Duodenal mucosa (tissue), 2 donors: ENCODE measurements around the gene PPIL6.

Source experiments
- H3K27ac ChIP-seq: one replicate; pipeline ENCODE4 v1.7.0; 2013; ENCODE audit warnings: low read depth, low read length
- H3K27me3 ChIP-seq, 2 donors: one replicate each; pipeline ENCODE4 v1.7.0; 2013; ENCODE audit warnings: low read length in 2 of 2, control low read depth in 1 of 2; ENCODE audit not compliant: insufficient read depth in 2 of 2, control insufficient read depth in 1 of 2
- H3K36me3 ChIP-seq, 2 donors: one replicate each; pipeline ENCODE4 v1.7.0; 2013; ENCODE audit warnings: low read length in 2 of 2, control low read depth in 1 of 2; ENCODE audit not compliant: insufficient read depth in 2 of 2, control insufficient read depth in 1 of 2
- H3K4me1 ChIP-seq, 2 donors: one replicate each; pipeline ENCODE4 v1.7.0; 2013; ENCODE audit warnings: low read length in 2 of 2, control low read depth in 1 of 2; ENCODE audit not compliant: insufficient read depth in 2 of 2, control insufficient read depth in 1 of 2
- H3K4me3 ChIP-seq, 2 donors: one replicate each; pipeline ENCODE4 v1.7.0; 2013; ENCODE audit warnings: low read length in 2 of 2, low read depth in 1 of 2
- H3K9ac ChIP-seq, 2 donors: one replicate each; pipeline ENCODE4 v1.7.0; 2013; ENCODE audit warnings: low read length in 2 of 2, low read depth in 1 of 2
- H3K9me3 ChIP-seq, 2 donors: one replicate each; pipeline ENCODE4 v1.7.0; 2013; ENCODE audit warnings: low read length in 2 of 2, control low read depth in 1 of 2; ENCODE audit not compliant: control insufficient read depth in 1 of 2

The PPIL6 gene

DNA sequence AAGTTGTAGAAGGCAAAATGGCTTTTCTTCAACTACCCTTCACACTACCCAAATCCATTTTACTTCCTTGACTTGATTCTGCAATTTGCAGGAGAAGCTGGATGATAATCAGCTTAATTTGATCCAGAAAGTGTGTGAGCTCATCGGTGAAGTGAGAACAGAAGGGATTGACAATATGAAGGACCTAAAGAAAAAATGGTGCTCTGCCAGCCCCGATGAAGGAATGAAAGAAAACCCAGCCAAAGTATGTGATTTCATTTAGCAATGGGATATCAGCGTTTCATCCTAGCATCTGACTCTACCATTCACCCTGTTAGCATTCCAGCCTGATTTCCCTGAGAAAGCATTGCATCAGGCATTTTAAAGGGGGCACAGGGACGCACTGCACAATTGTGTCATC lies 99.6 kb downstream of the PPIL6 start:
- Histone ChIP-seq H3K27me3 (no peaks in the 10 kb centered on the region), H3K36me3 (no peaks in the 10 kb centered on the region), H3K9ac (no peak overlapping the region), H3K4me3 (no peak overlapping the region), H3K27ac (no peak overlapping the region), H3K9me3 (no peaks in the 10 kb centered on the region), H3K4me1 (peaks cover 15 to 18% of the 10 kb centered on the region in 2 donors)
